NCI-H2196 treated with DMSO at 0.1 percent for 48 hours (cell line): ENCODE data around the gene KHK.

ENCODE experiments used
- DNase-seq: peaks from one replicate; lab custom pipeline; 2025; ENCODE audit not compliant: unreplicated experiment; lab: John Stamatoyannopoulos, UW

Gene KHK

DNA sequence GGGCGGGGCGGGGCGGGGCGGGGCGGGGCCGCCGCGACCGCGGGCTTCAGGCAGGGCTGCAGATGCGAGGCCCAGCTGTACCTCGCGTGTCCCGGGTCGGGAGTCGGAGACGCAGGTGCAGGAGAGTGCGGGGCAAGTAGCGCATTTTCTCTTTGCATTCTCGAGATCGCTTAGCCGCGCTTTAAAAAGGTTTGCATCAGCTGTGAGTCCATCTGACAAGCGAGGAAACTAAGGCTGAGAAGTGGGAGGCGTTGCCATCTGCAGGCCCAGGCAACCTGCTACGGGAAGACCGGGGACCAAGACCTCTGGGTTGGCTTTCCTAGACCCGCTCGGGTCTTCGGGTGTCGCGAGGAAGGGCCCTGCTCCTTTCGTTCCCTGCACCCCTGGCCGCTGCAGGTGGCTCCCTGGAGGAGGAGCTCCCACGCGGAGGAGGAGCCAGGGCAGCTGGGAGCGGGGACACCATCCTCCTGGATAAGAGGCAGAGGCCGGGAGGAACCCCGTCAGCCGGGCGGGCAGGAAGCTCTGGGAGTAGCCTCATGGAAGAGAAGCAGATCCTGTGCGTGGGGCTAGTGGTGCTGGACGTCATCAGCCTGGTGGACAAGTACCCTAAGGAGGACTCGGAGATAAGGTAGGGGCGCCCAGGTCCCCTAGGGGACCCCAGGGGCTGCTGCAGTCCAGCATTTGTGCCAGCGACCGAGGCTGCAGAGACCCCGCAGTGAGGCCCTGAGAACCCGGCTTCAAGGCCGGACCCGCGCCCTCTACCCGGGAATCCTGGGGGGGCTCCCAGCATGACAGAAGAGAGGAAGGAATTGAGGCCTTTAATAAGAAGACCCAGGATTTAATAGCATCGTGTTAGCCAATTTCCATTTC, at the start of gene KHK:
Gene KHK (plus strand): TSS at position 49 of the 870 bp plus-strand sequence. CDS start 488 bp downstream, at position 537.
- DNase-seq, result peak; percentile 36

DNA sequence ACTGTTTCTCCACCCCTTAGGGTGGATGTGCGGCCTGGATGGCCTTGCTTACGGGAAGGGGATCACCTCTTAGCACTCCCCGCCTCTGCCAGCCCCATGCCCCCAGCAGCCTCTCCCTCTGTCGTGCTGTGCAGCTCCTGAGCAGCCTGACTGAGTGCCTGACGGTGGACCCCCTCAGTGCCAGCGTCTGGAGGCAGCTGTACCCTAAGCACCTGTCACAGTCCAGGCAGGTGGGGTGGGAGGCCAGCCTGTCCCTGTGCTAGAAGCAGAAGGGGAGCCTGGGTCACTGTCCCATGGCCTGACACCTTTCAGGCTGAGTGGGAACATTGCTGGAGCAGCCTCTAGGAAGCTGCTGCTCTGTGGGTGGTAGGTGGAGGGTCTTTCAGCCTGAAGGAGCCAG, 48.6 kb upstream of the KHK start:
- DNase-seq, result no peak

DNA sequence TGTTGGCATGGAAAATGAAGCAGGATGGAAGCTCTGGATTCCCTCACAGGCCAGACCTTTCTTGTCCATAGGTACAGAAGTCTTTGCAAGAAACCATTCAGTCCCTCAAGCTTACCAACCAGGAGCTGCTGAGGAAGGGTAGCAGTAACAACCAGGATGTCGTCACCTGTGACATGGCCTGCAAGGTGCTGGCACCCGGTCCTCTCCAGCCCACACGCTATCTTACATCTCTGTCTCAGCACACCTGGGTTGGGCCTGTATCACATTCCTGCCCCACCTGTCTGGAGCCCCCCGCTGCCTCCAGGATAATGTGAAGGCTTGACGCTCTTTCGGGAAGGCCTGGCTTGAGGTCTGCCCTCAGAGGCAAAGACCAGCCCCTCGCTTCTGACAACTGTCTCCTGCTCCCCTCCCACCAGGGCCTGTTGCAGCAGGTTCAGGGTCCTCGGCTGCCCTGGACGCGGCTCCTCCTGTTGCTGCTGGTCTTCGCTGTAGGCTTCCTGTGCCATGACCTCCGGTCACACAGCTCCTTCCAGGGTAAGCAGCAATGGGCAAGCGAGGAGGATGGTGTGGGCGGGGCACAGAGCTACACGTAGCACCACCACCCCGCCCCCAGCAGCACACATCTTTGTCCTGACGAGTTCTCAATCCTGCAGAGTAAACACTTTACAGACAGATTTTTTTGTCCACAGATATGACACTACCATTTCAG, 47.8 kb upstream of the KHK start:
- DNase-seq, result no peak

- no peak for DNase-seq
Observed at GRCh38 chr2:27039426-27039825, 47.1 kb upstream of the KHK start.

DNA sequence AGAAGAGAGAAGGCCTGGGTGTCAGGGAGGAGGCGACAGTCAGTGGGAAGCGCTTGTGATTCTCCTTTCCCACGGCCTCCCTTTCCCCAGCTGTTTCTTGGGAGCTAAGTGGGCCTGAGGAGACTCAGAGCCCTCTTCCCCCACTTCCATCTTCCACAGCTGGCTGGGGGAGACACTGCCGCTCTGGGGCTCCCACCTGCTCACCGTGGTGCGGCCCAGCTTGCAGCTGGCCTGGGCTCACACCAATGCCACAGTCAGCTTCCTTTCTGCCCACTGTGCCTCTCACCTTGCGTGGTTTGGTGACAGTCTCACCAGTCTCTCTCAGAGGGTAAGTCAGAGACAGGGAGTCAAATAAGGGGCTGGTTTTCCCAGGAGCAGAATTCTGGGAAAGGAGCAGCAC, 46.7 kb upstream of the KHK start:
- no peak for DNase-seq

GRCh38 chr2:27040282-27040681, 46.3 kb upstream of the KHK start:
- DNase-seq, result no peak

DNA sequence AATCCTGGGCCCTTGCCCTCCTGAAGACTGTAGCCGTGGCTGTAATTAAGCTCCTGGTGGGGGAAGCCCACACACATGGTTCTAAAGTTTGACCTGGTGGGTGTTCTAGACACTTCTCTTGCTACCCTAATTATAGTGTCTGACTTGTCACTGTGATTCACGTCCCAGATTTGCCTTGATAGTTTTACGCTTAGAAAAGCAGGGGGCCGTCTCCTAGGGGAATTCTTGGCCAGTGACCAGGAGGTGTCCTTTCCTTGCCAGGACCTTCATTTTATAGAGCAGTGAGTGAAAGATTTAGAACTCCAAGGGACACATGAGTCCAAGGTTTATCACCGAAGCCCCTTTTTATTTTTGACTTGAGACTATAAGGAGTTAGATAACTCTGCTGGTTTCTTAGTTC, 44.8 kb upstream of the KHK start:
- DNase-seq, result no peak

DNA sequence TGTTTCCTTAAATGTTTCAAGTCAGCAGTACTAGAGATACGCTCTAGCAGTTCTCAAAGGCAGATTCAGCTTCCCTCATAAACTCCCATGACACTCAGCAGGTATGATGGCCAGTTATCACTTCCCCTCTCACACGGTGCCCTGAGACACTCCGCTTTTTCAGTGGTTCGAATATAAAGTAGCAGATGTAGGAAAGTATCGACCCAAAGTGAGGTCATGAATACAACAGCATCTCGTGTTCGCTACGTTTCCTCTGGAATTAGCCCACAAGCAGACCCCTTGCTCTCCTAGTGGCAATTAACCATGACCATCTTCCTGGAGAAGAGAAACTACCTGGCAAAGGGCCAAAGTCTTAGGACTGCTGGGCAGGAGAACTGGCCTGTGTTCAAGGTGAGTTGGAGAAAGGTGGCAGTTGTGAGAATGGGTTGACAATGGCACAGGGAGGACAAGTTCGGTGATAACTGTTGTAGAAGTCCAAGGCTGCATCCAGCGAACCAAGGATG, 44.4 kb upstream of the KHK start:
- no peak for DNase-seq

- DNase-seq, result no peak
Observed at GRCh38 chr2:27042985-27043634, 43.5 kb upstream of the KHK start.

DNA sequence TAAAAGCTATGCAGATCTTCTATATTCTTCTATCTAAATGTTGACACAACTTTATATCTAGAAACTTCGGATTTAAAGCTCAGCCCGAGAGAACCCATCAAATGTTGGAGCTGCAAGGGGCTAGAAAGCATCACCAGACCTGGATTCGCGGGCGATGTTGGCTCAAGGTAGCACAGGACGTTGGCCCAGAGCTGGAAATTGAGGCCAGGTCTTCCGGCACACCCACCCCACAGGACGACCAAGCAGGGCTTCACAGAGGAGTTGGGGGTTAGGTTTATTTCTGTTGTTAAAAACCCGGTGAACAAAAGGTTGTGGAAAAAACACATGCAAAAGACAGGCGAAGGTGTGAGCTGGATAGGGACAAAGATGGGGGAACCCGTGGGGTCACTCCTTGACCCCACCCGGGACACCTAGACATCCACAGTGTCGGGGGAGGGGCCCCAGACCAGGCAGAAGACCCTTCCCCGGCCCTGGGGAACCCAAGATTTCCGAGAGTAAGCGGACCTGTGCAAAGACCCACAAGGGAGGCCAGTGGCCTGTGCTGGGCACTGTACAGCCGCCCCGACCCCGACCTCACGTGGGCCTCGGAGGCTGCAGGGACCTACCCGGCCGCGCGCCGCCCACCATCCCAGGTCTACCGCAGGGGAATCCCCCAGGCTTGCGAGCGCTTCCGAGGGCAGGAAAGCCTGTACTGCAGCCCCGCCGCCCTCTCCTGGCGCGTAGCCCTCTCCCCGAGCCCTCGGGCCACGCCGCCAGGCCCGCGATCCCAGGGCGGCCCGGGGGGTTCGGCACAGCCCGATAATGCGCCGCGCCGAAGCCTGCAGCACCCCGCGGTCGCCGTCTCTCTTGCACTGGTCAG, 36.9 kb upstream of the KHK start:
- no peak for DNase-seq

GRCh38 chr2:27050281-27050995, 36.1 kb upstream of the KHK start:
- peak; percentile 90 for DNase-seq

DNA sequence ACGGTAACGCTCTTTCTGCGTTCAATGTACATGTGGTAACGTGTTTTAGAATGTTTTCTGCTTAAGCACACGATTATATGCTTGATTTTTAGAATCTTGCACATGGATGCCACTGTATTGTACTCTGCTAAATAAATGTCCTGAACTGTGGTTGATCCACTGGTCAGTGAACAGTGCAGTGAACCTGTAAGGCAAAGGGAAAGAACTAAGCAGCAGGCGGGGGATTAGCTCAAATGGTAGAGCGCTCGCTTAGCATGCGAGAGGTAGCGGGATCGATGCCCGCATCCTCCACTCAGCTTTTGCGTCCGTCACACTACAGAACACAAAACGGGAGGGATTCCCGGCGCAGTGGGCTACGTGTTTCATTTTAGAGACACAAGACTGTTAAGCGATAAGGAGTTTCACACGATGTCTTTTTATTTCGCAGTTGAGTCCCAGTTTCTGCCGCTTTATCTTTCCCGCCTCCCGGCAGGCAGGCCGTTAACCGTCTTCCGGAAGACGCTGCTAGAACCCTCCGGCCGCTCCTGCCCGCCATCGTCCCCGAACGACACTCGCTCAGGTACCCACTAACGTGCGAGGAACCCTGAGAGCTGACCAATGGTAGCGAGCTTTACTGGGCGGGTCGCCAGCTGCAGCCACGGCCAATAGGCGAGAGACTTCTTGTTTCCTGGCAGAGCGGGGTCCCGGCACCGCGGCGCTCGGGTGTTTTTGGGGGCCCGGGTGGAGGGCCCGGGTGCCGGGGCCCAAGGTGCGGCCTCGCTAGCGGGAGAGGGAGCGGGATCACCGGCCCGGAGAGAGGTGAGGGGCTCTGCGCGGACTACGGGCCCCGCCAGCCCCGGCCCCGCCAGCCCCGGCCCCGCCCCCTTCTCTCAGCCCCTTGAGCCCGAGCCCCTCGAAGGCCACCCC, 35.3 kb upstream of the KHK start, which contains the start of gene AGBL5:
Gene AGBL5 (plus strand): TSS at position 673 of the 906 bp plus-strand sequence. CDS start 1,291 bp downstream, outside the sequence.
- peak; percentile 80 for DNase-seq

DNA sequence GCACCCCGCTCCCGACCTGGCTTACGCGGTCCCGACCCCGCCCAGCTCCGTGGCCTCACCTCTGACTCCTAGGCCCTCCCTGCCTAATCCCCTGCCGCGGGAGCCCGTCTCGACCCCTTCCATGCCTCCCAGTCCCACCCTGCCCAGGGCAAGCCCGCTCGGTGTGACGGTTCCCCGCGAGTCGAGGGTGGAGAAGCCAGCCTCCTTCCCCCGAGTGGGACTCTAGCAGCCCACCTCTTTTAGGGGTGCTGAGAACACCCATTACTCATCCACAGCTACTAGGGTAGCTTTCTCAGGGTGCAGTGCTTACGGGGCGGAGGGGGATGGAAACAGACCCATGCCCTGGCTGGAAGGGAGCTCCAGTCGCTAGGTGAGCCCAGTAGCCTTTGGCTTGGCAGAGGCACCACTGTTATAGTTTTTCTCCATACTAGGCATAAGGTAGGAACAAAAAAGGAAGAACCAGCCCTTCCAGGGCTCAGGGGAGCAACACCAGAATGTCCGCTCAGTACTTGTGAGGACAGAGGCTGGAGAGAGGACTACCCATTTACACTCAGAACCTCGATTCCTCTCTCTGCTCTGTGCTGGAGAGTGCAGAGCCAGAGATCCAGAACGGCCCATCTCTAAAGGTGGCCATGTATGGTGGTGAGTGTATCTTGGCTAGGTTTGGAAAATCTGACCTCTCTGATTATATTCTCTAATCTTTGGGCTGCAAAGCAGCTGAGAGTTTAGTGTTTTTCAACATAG, 34.5 kb upstream of the KHK start:
- DNase-seq, result no peak

- no peak for DNase-seq
Observed at GRCh38 chr2:27053321-27053720, 33.3 kb upstream of the KHK start.

DNA sequence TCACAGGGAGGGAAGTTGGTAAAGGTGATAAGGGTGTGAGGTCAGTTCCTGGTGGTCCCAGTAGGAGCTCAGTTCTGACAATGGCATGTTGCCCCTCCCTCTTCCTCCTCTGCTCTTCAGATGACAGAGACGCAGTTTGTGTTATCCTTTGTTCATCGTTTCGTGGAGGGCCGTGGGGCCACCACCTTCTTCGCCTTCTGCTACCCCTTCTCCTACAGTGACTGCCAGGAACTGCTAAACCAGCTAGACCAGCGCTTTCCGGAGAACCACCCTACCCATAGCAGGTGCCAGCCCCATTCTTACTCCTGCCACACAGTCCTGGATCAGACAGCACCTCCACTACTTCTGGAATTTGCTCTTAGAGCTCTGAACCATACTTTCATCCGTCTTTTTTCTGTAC, 32.8 kb upstream of the KHK start:
- DNase-seq, result no peak

GRCh38 chr2:27054721-27055120, 31.9 kb upstream of the KHK start:
- DNase-seq, result no peak

GRCh38 chr2:27057184-27057583, 29.4 kb upstream of the KHK start:
- DNase-seq, result no peak

GRCh38 chr2:27058210-27058609, 28.4 kb upstream of the KHK start:
- DNase-seq, result no peak
